Effector CD8-positive, alpha-beta T cell (primary cell): Measurements from ENCODE around the gene DIP2C.
"Not testable (repeated sequence)": the region's sequence is repeated elsewhere in the genome, so short reads cannot be mapped to it uniquely, and the experiment has no call there.

ENCODE experiments used
- DNase-seq: peaks from one replicate; lab custom pipeline; 2025; lab: John Stamatoyannopoulos, UW

Gene DIP2C

GRCh38 chr10:375815-376505 is 313.5 kb downstream of the DIP2C start:
- no peak for DNase-seq

- no peak for DNase-seq
These were observed 315.1 kb downstream of the DIP2C start for GRCh38 chr10:374354-374753.

GRCh38 chr10:373526-374309 is 315.8 kb downstream of the DIP2C start:
- no peak for DNase-seq

GRCh38 chr10:373015-373414 is 316.5 kb downstream of the DIP2C start:
- DNase-seq, result no peak

- no peak for DNase-seq
These were observed 316.9 kb downstream of the DIP2C start for GRCh38 chr10:372566-372965.

GRCh38 chr10:371515-371914 is 318.0 kb downstream of the DIP2C start:
- no peak for DNase-seq

- no peak for DNase-seq
These were observed 319.0 kb downstream of the DIP2C start for GRCh38 chr10:370449-370825.

- no peak for DNase-seq
These were observed 319.6 kb downstream of the DIP2C start for GRCh38 chr10:369684-370448.

- DNase-seq, result no peak
These were observed 320.2 kb downstream of the DIP2C start for GRCh38 chr10:369221-369683.

GRCh38 chr10:368579-369220 is 320.8 kb downstream of the DIP2C start:
- no peak for DNase-seq

GRCh38 chr10:368107-368506 is 321.4 kb downstream of the DIP2C start:
- DNase-seq, result not testable (repeated sequence)

- no peak for DNase-seq
These were observed 321.8 kb downstream of the DIP2C start for GRCh38 chr10:367636-368035.

- DNase-seq, result no peak
These were observed 323.3 kb downstream of the DIP2C start for GRCh38 chr10:366186-366585.

GRCh38 chr10:364267-364775 is 325.1 kb downstream of the DIP2C start:
- no peak for DNase-seq

GRCh38 chr10:363152-363551 is 326.3 kb downstream of the DIP2C start:
- no peak for DNase-seq

GRCh38 chr10:361203-362081 is 328.0 kb downstream of the DIP2C start:
- DNase-seq, result no peak

- no peak for DNase-seq
These were observed 328.8 kb downstream of the DIP2C start for GRCh38 chr10:360653-361052.

GRCh38 chr10:359762-360161 is 329.7 kb downstream of the DIP2C start:
- no peak for DNase-seq

- no peak for DNase-seq
These were observed 330.4 kb downstream of the DIP2C start for GRCh38 chr10:359093-359492.

- DNase-seq, result no peak
These were observed 332.1 kb downstream of the DIP2C start for GRCh38 chr10:357201-357950.
